SK-N-SH (cell line): ENCODE results near the gene PRKN.

ENCODE experiments used
- CTCF ChIP-seq: fragments of 200-600 bp; sonication (generic); IDR thresholded peaks from 2 replicates; pipeline ENCODE4 v1.6.1; 2017; ENCODE audit warnings: antibody characterized with exemption, mild to moderate bottlenecking, moderate library complexity
- EP300 ChIP-seq, 2 experiments: IDR thresholded peaks; 2 replicates each; pipeline versions ENCODE4 v1.4.0 to v1.6.1; 2012; ENCODE audit warnings: borderline replicate concordance in 1 of 2, low read depth in 1 of 2, low read length in 1 of 2
- POLR2AphosphoS5 ChIP-seq: IDR thresholded peaks from 2 replicates; pipeline ENCODE4 v1.6.1; 2012; ENCODE audit warnings: low read depth, low read length
- RCOR1 ChIP-seq: fragments of 150-350 bp; IDR thresholded peaks from 2 replicates; pipeline ENCODE4 v1.6.1; 2017; ENCODE audit warnings: antibody characterized with exemption, low read length
- RFX5 ChIP-seq: IDR thresholded peaks from 2 replicates; pipeline ENCODE4 v1.6.1; 2012; ENCODE audit warnings: mild to moderate bottlenecking, improper control_type of control experiment, low read length
- TEAD4 ChIP-seq: IDR thresholded peaks from 2 replicates; pipeline ENCODE4 v1.4.0; 2012; ENCODE audit warnings: mild to moderate bottlenecking, borderline replicate concordance; ENCODE audit not compliant: insufficient read depth
- YY1 ChIP-seq: IDR thresholded peaks from 2 replicates; pipeline ENCODE4 v1.4.0; 2012; ENCODE audit warnings: low read depth, mild to moderate bottlenecking

DNA sequence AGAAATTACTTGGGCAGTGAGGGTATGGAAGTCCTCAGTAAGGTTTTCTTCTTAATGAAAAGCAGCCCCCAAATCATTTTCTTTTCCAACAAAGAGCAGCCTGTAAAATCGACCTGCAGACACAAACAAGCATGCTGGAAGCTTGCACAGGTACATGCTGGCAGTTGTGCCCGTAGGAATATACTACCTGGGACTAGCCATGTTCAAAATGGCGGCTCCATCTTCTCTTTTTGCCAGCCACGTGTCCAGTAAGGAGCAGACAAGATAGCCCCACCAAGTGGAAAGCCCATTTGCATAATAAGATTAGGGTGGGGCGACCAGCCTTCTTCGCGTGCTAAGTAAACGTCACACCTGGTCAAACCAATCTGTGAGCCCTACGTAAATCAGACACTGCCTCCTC, 1194.3 kb downstream of the PRKN start:
- TF ChIP-seq POLR2AphosphoS5 (no peak), YY1 (no peak), CTCF (no peak), EP300 (IDR thresholded peaks at IDR 0.05; ENCODE audit: borderline replicate concordance in 1 of 2, low read depth in 1 of 2, low read length in 1 of 2) (no peak), RFX5 (no peak), TEAD4 (no peak), RCOR1 (no peak)
